OCI-LY7 (cell line): ENCODE results near the gene LRRK1. TPM values are rescaled to one million over a fixed set of nuclear protein-coding genes. Genes with fewer than 3 reads are reported as not detected.

Experiments
- BruUV-seq: library from RNA; stranded (reverse); fragments of 400-500 nt; replicated peaks from 2 replicates; lab custom pipeline; 2021; lab: Mats Ljungman, UMichigan
- CTCF ChIA-PET: fragments of 300-600 bp; sonication (Branson Sonifier 250); formaldehyde crosslinking; loops from one replicate; lab custom pipeline; 2022; ENCODE audit warnings: antibody characterized with exemption; ENCODE audit not compliant: unreplicated experiment; lab: Charles Lee
- POLR2A ChIA-PET: fragments of 300-600 bp; sonication (Branson Sonifier 250); formaldehyde crosslinking; loops from one replicate; lab custom pipeline; 2022; ENCODE audit warnings: antibody characterized with exemption; lab: Charles Lee
- DNase-seq: peaks from one replicate; pipeline ENCODE4 v3.0.0-alpha.2; 2015; ENCODE audit warnings: low spot score
- H2AFZ ChIP-seq: fragments of 200-600 bp; sonication (generic), shearing (Covaris generic); 2 replicates; pipeline ENCODE4 v1.6.1; 2014; ENCODE audit warnings: mild to moderate bottlenecking, antibody characterized with exemption, low read length, moderate library complexity
- H3K27ac ChIP-seq: fragments of 200-600 bp; sonication (generic); 2 replicates; pipeline ENCODE4 v1.5.1; 2014; ENCODE audit warnings: mixed run types, low read depth, mild to moderate bottlenecking, moderate library complexity, low read length, inconsistent platforms; ENCODE audit not compliant: poor library complexity, severe bottlenecking
- H3K36me3 ChIP-seq: fragments of 200-600 bp; sonication (generic); 2 replicates; pipeline ENCODE4 v1.6.1; 2014; ENCODE audit warnings: mild to moderate bottlenecking, antibody characterized with exemption, low read length, moderate library complexity, mixed read lengths; ENCODE audit not compliant: insufficient read depth
- H3K4me1 ChIP-seq: fragments of 200-600 bp; sonication (generic); 2 replicates; pipeline ENCODE4 v1.5.1; 2014; ENCODE audit warnings: mild to moderate bottlenecking, low read length; ENCODE audit not compliant: insufficient read depth, poor library complexity, severe bottlenecking
- H3K4me2 ChIP-seq: fragments of 200-600 bp; sonication (generic); 2 replicates; pipeline ENCODE4 v1.6.1; 2014; ENCODE audit warnings: mild to moderate bottlenecking, low read length
- H3K4me3 ChIP-seq: fragments of 200-600 bp; sonication (generic); 2 replicates; pipeline ENCODE4 v1.5.1; 2014; ENCODE audit warnings: mild to moderate bottlenecking, low read depth, low read length; ENCODE audit not compliant: poor library complexity, severe bottlenecking
- H3K79me2 ChIP-seq: fragments of 200-600 bp; sonication (generic); 2 replicates; pipeline ENCODE4 v1.6.1; 2016; ENCODE audit warnings: low read depth, mild to moderate bottlenecking, low read length, moderate library complexity, mixed read lengths; ENCODE audit not compliant: insufficient read depth
- H3K9me2 ChIP-seq: fragments of 200-600 bp; sonication (generic); 2 replicates; pipeline ENCODE4 v1.6.1; 2016; ENCODE audit warnings: mild to moderate bottlenecking, low read length, mixed read lengths; ENCODE audit not compliant: insufficient read depth
- H3K9me3 ChIP-seq: fragments of 200-600 bp; sonication (generic); 2 replicates; pipeline ENCODE4 v1.6.1; 2014; ENCODE audit warnings: mild to moderate bottlenecking, mixed run types, low read length, mixed read lengths
- H4K20me1 ChIP-seq: fragments of 200-600 bp; sonication (generic); 2 replicates; pipeline ENCODE4 v1.6.1; 2014; ENCODE audit warnings: mild to moderate bottlenecking, antibody characterized with exemption, low read length, moderate library complexity, mixed read lengths; ENCODE audit not compliant: insufficient read depth
- EZH2phosphoT487 ChIP-seq: fragments of 200-600 bp; sonication (generic); IDR thresholded peaks from 2 replicates; pipeline ENCODE4 v1.6.1; 2018; ENCODE audit warnings: low read depth, borderline replicate concordance, mild to moderate bottlenecking, mixed run types, antibody characterized with exemption, low read length, moderate library complexity, mixed read lengths
- intact Hi-C: fragments of 100-400 bp; cut with micrococcal nuclease; formaldehyde crosslinking; loops from one replicate; pipeline ENCODE4 v1.10.0; 2022; ENCODE audit not compliant: unreplicated experiment
- total RNA-seq, 2 experiments: library from RNA; depleted of rRNA in 1 of 2; stranded (reverse); fragments of >200 nt in 1 of 2; shearing (Covaris generic) in 1 of 2; gene quantifications; 2 replicates each; pipeline ENCODE4 v1.2.3, GENCODE V29; 2014 to 2022
- TF ChIP-seq, protein P1 (sequence below): fragments of 200-600 bp; sonication (generic); conservative IDR thresholded peaks from 2 replicates; pipeline ENCODE4 v1.5.1; 2014; ENCODE audit warnings: mild to moderate bottlenecking, antibody characterized with exemption, low read length, moderate library complexity, mixed read lengths

The LRRK1 gene
- total RNA-seq, 2 experiments from 2014 or later: 92.3 to 233 TPM

DNA sequence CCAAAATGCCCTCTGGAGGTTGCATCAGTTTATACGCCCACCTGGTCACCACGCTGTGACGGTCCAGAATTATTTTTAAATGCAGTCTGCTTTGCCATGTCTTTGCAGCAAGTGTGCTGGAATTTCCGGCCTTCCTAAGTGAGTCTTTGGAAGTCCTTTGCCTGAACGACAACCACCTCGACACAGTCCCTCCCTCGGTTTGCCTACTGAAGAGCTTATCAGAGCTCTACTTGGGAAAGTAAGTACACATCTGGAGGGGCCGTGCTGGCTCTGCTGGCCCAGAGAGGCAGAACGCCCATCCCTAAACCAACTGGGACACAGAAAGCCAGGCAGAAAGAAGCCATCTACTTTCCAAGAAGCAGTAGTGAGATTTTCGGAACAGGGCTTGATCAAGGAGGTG is 101.8 kb downstream of the LRRK1 start:
- Histone ChIP-seq H3K27ac (no peak overlapping the region), H3K9me3 (no peaks in the 10 kb centered on the region), H4K20me1 (no peaks in the 10 kb centered on the region), H3K4me1 (no peaks in the 10 kb centered on the region), H3K79me2 (no peaks in the 10 kb centered on the region), H3K4me3 (no peak overlapping the region), H3K4me2 (no peak overlapping the region), H3K9me2 (no peaks in the 10 kb centered on the region), H2AFZ (no peak overlapping the region), H3K36me3 (peaks cover 99% of the 10 kb centered on the region)
- TF ChIP-seq EZH2phosphoT487: no peak
- TF ChIP-seq, protein P1, sequence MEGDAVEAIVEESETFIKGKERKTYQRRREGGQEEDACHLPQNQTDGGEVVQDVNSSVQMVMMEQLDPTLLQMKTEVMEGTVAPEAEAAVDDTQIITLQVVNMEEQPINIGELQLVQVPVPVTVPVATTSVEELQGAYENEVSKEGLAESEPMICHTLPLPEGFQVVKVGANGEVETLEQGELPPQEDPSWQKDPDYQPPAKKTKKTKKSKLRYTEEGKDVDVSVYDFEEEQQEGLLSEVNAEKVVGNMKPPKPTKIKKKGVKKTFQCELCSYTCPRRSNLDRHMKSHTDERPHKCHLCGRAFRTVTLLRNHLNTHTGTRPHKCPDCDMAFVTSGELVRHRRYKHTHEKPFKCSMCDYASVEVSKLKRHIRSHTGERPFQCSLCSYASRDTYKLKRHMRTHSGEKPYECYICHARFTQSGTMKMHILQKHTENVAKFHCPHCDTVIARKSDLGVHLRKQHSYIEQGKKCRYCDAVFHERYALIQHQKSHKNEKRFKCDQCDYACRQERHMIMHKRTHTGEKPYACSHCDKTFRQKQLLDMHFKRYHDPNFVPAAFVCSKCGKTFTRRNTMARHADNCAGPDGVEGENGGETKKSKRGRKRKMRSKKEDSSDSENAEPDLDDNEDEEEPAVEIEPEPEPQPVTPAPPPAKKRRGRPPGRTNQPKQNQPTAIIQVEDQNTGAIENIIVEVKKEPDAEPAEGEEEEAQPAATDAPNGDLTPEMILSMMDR: no peak
- intact Hi-C loops: no loop called here
- no TSS peak for BruUV-seq
- CTCF ChIA-PET: no interaction called here
- POLR2A ChIA-PET: interaction anchor here (0.7 to 1.6 kb wide), 3 partner anchors 12 to 19 kb away, joined by 3 to 4 read pairs (median 3); no protein-coding TSS in a partner anchor
- DNase-seq: no peak

DNA sequence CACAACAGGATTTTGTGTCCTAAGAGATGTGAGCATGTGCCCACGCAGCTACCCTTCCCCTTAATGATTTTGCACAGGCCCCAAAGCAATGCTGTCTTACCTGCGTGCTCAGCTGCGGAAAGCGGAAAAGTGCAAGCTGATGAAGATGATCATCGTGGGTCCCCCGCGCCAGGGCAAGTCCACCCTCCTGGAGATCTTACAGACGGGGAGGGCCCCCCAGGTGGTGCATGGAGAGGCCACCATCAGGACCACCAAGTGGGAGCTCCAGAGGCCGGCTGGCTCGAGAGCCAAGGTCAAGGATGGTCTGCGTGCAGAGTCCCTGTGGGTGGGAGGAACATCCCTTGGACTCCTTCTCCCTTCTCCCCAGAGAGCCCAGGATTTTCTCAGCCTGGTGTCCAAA is 103.1 kb downstream of the LRRK1 start:
- Histone ChIP-seq H4K20me1 (no peaks in the 10 kb centered on the region), H3K4me1 (no peaks in the 10 kb centered on the region), H3K36me3 (peaks cover 99% of the 10 kb centered on the region), H3K9me3 (no peaks in the 10 kb centered on the region), H2AFZ (no peak overlapping the region), H3K4me2 (no peak overlapping the region), H3K27ac (no peak overlapping the region), H3K4me3 (no peak overlapping the region), H3K9me2 (no peaks in the 10 kb centered on the region), H3K79me2 (no peaks in the 10 kb centered on the region)
- CTCF ChIA-PET: no interaction called here
- no peak for DNase-seq
- BruUV-seq: no TSS peak
- intact Hi-C loops: no loop called here
- POLR2A ChIA-PET: no interaction called here
- no peak for TF ChIP-seq EZH2phosphoT487
- TF ChIP-seq, protein P1: no peak

DNA sequence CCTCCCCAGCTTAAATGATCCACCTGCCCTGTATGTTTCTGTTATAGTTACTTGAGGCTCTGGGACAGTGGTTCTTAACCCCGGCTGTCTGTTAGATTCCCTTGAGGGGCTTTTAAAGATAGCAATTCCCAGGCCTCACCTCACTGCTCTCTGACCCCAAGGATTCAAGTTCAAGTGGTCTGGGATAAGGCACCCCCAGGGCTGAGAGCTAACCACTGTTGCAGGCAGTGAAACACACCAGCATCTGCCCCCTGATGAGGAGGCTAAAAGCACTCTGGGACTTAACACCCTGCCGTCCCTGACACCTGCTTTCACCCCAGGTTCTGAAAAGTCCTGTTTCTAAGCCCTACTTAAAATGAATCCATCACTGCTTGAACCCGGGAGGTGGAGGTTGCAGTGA is 103.7 kb downstream of the LRRK1 start:
- no peak overlapping the region for H3K27ac ChIP-seq
- H3K9me2 ChIP-seq: no peaks in the 10 kb centered on the region
- H3K4me2 ChIP-seq: no peak overlapping the region
- no peak overlapping the region for H3K4me3 ChIP-seq
- H3K36me3 ChIP-seq: peaks cover 99% of the 10 kb centered on the region
- no peaks in the 10 kb centered on the region for H3K79me2 ChIP-seq
- H4K20me1 ChIP-seq: no peaks in the 10 kb centered on the region
- H2AFZ ChIP-seq: no peak overlapping the region
- no TSS peak for BruUV-seq
- intact Hi-C loops: no loop called here
- DNase-seq: no peak
- H3K4me1 ChIP-seq: no peaks in the 10 kb centered on the region
- POLR2A ChIA-PET: no interaction called here
- TF ChIP-seq, protein P1: no peak
- no peak for TF ChIP-seq EZH2phosphoT487
- no peaks in the 10 kb centered on the region for H3K9me3 ChIP-seq
- CTCF ChIA-PET: no interaction called here
